GM19372 (cell line): ENCODE measurements around the gene ZNF727.
"Not testable (repeated sequence)": the region's sequence is repeated elsewhere in the genome, so short reads cannot be mapped to it uniquely, and the experiment has no call there.

Experiments
- ATAC-seq: cut with Tn5 transposase; IDR thresholded peaks from one replicate; pipeline ENCODE4 v1.9.1; 2021; ENCODE audit warnings: mild to moderate bottlenecking, low read depth, moderate library complexity; ENCODE audit not compliant: unreplicated experiment

ZNF727 gene

GRCh38 chr7:64045301-64046040 lies at the start of gene ZNF727:
Gene ZNF727 (plus strand): TSS chr7:64045434. CDS start chr7:64045622, 188 bp downstream.
- no peak for ATAC-seq

GRCh38 chr7:63998549-63998948 lies 46.7 kb upstream of the ZNF727 start, which contains the start of gene ZNF722:
Gene ZNF722 (plus strand): TSS chr7:63998849. CDS start chr7:63998962, 113 bp downstream.
- no peak for ATAC-seq

- ATAC-seq = not testable (repeated sequence)
Observed at GRCh38 chr7:64015496-64015895, 29.7 kb upstream of the ZNF727 start.

- no peak for ATAC-seq
Observed at GRCh38 chr7:64035388-64035787, 9.8 kb upstream of the ZNF727 start.

GRCh38 chr7:64037095-64037494 lies 8.1 kb upstream of the ZNF727 start:
- ATAC-seq = no peak

- ATAC-seq = no peak
Observed at GRCh38 chr7:64046041-64046389, 781 bp downstream of the ZNF727 start.

- not testable (repeated sequence) for ATAC-seq
Observed at GRCh38 chr7:64077837-64078698, 32.8 kb downstream of the ZNF727 start.

GRCh38 chr7:64078699-64078994 lies 33.4 kb downstream of the ZNF727 start:
- no peak for ATAC-seq

- no peak for ATAC-seq
Observed at GRCh38 chr7:64087501-64087900, 42.3 kb downstream of the ZNF727 start.

GRCh38 chr7:64088863-64089262 lies 43.6 kb downstream of the ZNF727 start:
- not testable (repeated sequence) for ATAC-seq
